GM12874 (cell line): ENCODE measurements around the gene ASIC5.

ENCODE experiments used
- CTCF ChIP-seq: IDR thresholded peaks from 2 replicates; pipeline ENCODE4 v1.5.1; 2011; ENCODE audit warnings: low read depth, mild to moderate bottlenecking, control low read depth, low read length, moderate library complexity; ENCODE audit not compliant: insufficient read depth

Gene ASIC5

GRCh38 chr4:155889946-155890345 lies 23.9 kb upstream of the ASIC5 start:
- no peak for TF ChIP-seq CTCF

GRCh38 chr4:155889031-155889793 lies 23.1 kb upstream of the ASIC5 start:
- TF ChIP-seq CTCF: no peak

- TF ChIP-seq CTCF: no peak
Measured at GRCh38 chr4:155887847-155888570, 21.9 kb upstream of the ASIC5 start.

GRCh38 chr4:155887045-155887444 lies 21.0 kb upstream of the ASIC5 start:
- no peak for TF ChIP-seq CTCF

GRCh38 chr4:155885666-155886065 lies 19.6 kb upstream of the ASIC5 start:
- no peak for TF ChIP-seq CTCF

- TF ChIP-seq CTCF: no peak
Measured at GRCh38 chr4:155883895-155884294, 17.8 kb upstream of the ASIC5 start.

GRCh38 chr4:155881555-155881954 lies 15.5 kb upstream of the ASIC5 start:
- no peak for TF ChIP-seq CTCF
